GM12878 (cell line): ENCODE data around the gene ZNF302. TPM values are rescaled to one million over a fixed set of nuclear protein-coding genes. Genes with fewer than 3 reads are reported as not detected.

Experiments
- ATAC-seq: fragments of 200-7000 bp; cut with Tn5 transposase; 3 replicates; pipeline ENCODE4 v1.9.1; 2020; ENCODE audit warnings: mild to moderate bottlenecking, moderate library complexity
- BruUV-seq: library from RNA; stranded (reverse); fragments of 400-500 nt; replicated peaks from 2 replicates; lab custom pipeline; 2021; lab: Mats Ljungman, UMichigan
- CTCF ChIA-PET: fragments of 300-600 bp; sonication (Branson Sonifier 250); formaldehyde crosslinking; extraction: SDS; loops from one replicate; lab custom pipeline; 2021; ENCODE audit warnings: inconsistent platforms; lab: Yijun Ruan, JAX
- POLR2A ChIA-PET: fragments of 350-600 bp; formaldehyde crosslinking; extraction: SDS; loops from one replicate; lab custom pipeline; 2021; ENCODE audit warnings: inconsistent platforms; lab: Charles Lee
- RAD21 ChIA-PET: fragments of 300-600 bp; sonication (Branson Sonifier 250); formaldehyde crosslinking; loops from one replicate; lab custom pipeline; 2023; ENCODE audit warnings: antibody characterized with exemption; ENCODE audit not compliant: unreplicated experiment; lab: Charles Lee
- SMC1A ChIA-PET: fragments of 300-600 bp; sonication (Branson Sonifier 250); formaldehyde crosslinking; loops from one replicate; lab custom pipeline; 2023; ENCODE audit not compliant: unreplicated experiment, uncharacterized antibody; lab: Charles Lee
- DNase-seq: peaks from one replicate; pipeline ENCODE4 v3.0.0-alpha.2; 2011; ENCODE audit warnings: low read depth, low spot score
- FAIRE-seq: peaks from 3 replicates; lab custom pipeline; 2011; peaks lifted over from hg19 to GRCh38; lab: Jason Lieb, UNC
- H2AFZ ChIP-seq: 2 replicates; pipeline ENCODE4 v1.6.0; 2011; ENCODE audit warnings: low read depth, low read length, control low read depth; ENCODE audit not compliant: control insufficient read depth
- H3K27ac ChIP-seq: 2 replicates; pipeline ENCODE4 v1.5.1; 2011; ENCODE audit warnings: control low read depth; ENCODE audit not compliant: control insufficient read depth, insufficient read depth
- H3K27me3 ChIP-seq, 2 experiments: replicated peaks in 1 of 2; 2 replicates each; pipeline versions ENCODE4 v1.6.0 to v1.6.1; 2011; ENCODE audit warnings: low read length in 1 of 2; ENCODE audit not compliant: control insufficient read depth in 2 of 2, insufficient read depth in 2 of 2
- H3K36me3 ChIP-seq, 2 experiments: 2 replicates each; pipeline ENCODE4 v1.5.1; 2011; ENCODE audit warnings: low read length in 1 of 2; ENCODE audit not compliant: control insufficient read depth in 2 of 2, insufficient read depth in 2 of 2
- H3K4me1 ChIP-seq: 2 replicates; pipeline ENCODE4 v1.6.1; 2011; ENCODE audit warnings: mild to moderate bottlenecking, low read length, moderate library complexity, mixed read lengths; ENCODE audit not compliant: control insufficient read depth, insufficient read depth
- H3K4me2 ChIP-seq: 2 replicates; pipeline ENCODE4 v1.6.0; 2011; ENCODE audit warnings: control low read depth; ENCODE audit not compliant: control insufficient read depth, insufficient read depth
- H3K4me3 ChIP-seq: fragments of 200-600 bp; sonication (generic); 2 replicates; pipeline ENCODE4 v1.5.1; 2016
- H3K79me2 ChIP-seq: 2 replicates; pipeline ENCODE4 v1.6.0; 2011; ENCODE audit warnings: low read length; ENCODE audit not compliant: control insufficient read depth, insufficient read depth
- H3K9ac ChIP-seq: 2 replicates; pipeline ENCODE4 v1.8.0; 2011; ENCODE audit warnings: low read length, control low read depth, mixed read lengths; ENCODE audit not compliant: control insufficient read depth, insufficient read depth
- H3K9me3 ChIP-seq: replicated peaks from 3 replicates; pipeline ENCODE4 v1.5.1; 2011; ENCODE audit warnings: mild to moderate bottlenecking, low read length; ENCODE audit not compliant: control insufficient read depth, insufficient read depth
- H4K20me1 ChIP-seq: 2 replicates; pipeline ENCODE4 v1.6.0; 2011; ENCODE audit not compliant: control insufficient read depth, insufficient read depth
- BMI1 ChIP-seq: fragments of 450-650 bp; IDR thresholded peaks from 2 replicates; pipeline ENCODE4 v1.6.1; 2016; ENCODE audit warnings: mild to moderate bottlenecking, moderate library complexity, borderline replicate concordance
- CBFB ChIP-seq: IDR thresholded peaks from 2 replicates; pipeline ENCODE4 v1.6.1; 2016; ENCODE audit warnings: antibody characterized with exemption, low read depth
- CBX3 ChIP-seq: fragments of 200-600 bp; sonication (generic); IDR thresholded peaks from 2 replicates; pipeline ENCODE4 v1.6.1; 2016; ENCODE audit warnings: low read depth, borderline replicate concordance
- CBX5 ChIP-seq: sonication (generic); IDR thresholded peaks from 2 replicates; pipeline ENCODE4 v1.6.1; 2016; ENCODE audit warnings: low read depth, moderate library complexity, mild to moderate bottlenecking, inconsistent platforms
- CUX1 ChIP-seq: IDR thresholded peaks from 2 replicates; pipeline ENCODE4 v1.6.1; 2012; ENCODE audit warnings: improper control_type of control experiment, low read depth, low read length; ENCODE audit not compliant: insufficient replicate concordance
- EZH2 ChIP-seq: IDR thresholded peaks from 2 replicates; pipeline ENCODE4 v1.6.1; 2012; ENCODE audit warnings: low read depth, mild to moderate bottlenecking, control low read depth, inconsistent platforms, low read length, borderline replicate concordance; ENCODE audit not compliant: control insufficient read depth
- MTA3 ChIP-seq: IDR thresholded peaks from 2 replicates; pipeline ENCODE4 v1.6.1; 2012; ENCODE audit warnings: low read length, inconsistent platforms, borderline replicate concordance
- PRDM15 ChIP-seq: fragments of 450-650 bp; formaldehyde crosslinking; IDR thresholded peaks from 2 replicates; pipeline ENCODE4 v1.4.0; 2020; ENCODE audit warnings: mild to moderate bottlenecking, moderate library complexity
- TCF12 ChIP-seq: IDR thresholded peaks from 2 replicates; pipeline ENCODE4 v1.6.1; 2011; ENCODE audit warnings: low read depth, mild to moderate bottlenecking, low read length
- TCF7 ChIP-seq: IDR thresholded peaks from 2 replicates; pipeline ENCODE4 v1.6.1; 2014; ENCODE audit warnings: antibody characterized with exemption, borderline replicate concordance
- YY1 ChIP-seq: IDR thresholded peaks from 2 replicates; pipeline ENCODE4 v1.6.1; 2011; ENCODE audit warnings: low read depth, mild to moderate bottlenecking, low read length
- ZNF217 ChIP-seq: fragments of 450-650 bp; IDR thresholded peaks from 2 replicates; pipeline ENCODE4 v1.6.1; 2017; ENCODE audit warnings: antibody characterized with exemption, mild to moderate bottlenecking
- WGBS: methylation state at CpG from one replicate; pipeline ENCODE4 v1.1.6; 2016; ENCODE audit warnings: low lambda C conversion rate; ENCODE audit not compliant: insufficient replicate concordance, insufficient coverage; ENCODE audit errors: missing lambda C conversion rate; 5-methylcytosine and 5-hydroxymethylcytosine counted together
- in situ Hi-C: fragments of 300-500 bp; cut with MboI; formaldehyde crosslinking; loops from 9 replicates; pipeline ENCODE4 v1.14.3; 2018; ENCODE audit warnings: mixed read lengths
- intact Hi-C: fragments of 100-400 bp; cut with micrococcal nuclease; formaldehyde crosslinking; loops from one replicate; pipeline ENCODE4 v1.14.2; 2022; ENCODE audit not compliant: unreplicated experiment
- polyA plus RNA-seq, 11 experiments: library from polyadenylated mRNA; depleted of rRNA in 4 of 11; unstranded in 6 of 11; stranded (reverse) in 5 of 11; fragments of >200 nt; fragmentation: Nextera tagmentation in 4 of 11; fragmentation: Illumina TruSeq in 1 of 11; extraction: Ambion mirVana in 4 of 11; extraction: Trizol in 1 of 11; gene quantifications; 1 replicate in 1 of 11; 2 replicates in 10 of 11; pipeline versions ENCODE4 v1.2.1 to v1.2.3, GENCODE V29; 2011 to 2016; ENCODE audit warnings: inconsistent platforms in 2 of 11, missing spikeins in 2 of 11, low read depth in 1 of 11
- total RNA-seq, 4 experiments: library from RNA; depleted of rRNA in 3 of 4; stranded (reverse); fragments of >200 nt in 3 of 4; fragmentation: Illumina TruSeq in 1 of 4; extraction: Trizol in 1 of 4; gene quantifications; 2 replicates each; pipeline versions ENCODE4 v1.2.1 to v1.2.3, GENCODE V29; 2013 to 2021

ZNF302 gene
- total and polyA plus RNA-seq, 10 of the 15 experiments (the other 5 are each of a cell fraction or from before 2014, with no cell fraction given) = 8.4 to 35.4 (median 19.7) TPM

- no peaks in the 10 kb centered on the region for H3K79me2 ChIP-seq
- no peak overlapping the region for H2AFZ ChIP-seq
- WGBS = 80% methylated on average over 5 of the region's 5 CpGs
- in situ Hi-C loops (no loop called here), intact Hi-C loops (no loop called here)
- ChIA-PET CTCF (no interaction called here), SMC1A (no interaction called here), RAD21 (no interaction called here), POLR2A (no interaction called here)
- H3K27me3 ChIP-seq = no peaks in the 10 kb centered on the region
- peaks cover 20% of the 10 kb centered on the region; the same call in 2 of the 3 replicates for H3K9me3 ChIP-seq
- no TSS peak for BruUV-seq
- H4K20me1 ChIP-seq = no peaks in the 10 kb centered on the region
- no peak overlapping the region for H3K4me3 ChIP-seq
- H3K4me1 ChIP-seq = no peaks in the 10 kb centered on the region
- H3K9ac ChIP-seq = no peak overlapping the region
- ATAC-seq (no peak), DNase-seq (no peak), FAIRE-seq (no peak)
- no peak overlapping the region for H3K27ac ChIP-seq
- H3K4me2 ChIP-seq = no peak overlapping the region
- H3K36me3 ChIP-seq = peaks cover 0 to 11% of the 10 kb centered on the region in 2 experiments; a peak in 2 of 4 replicates
- no peak for TF ChIP-seq CBX3
- no peak for TF ChIP-seq MTA3
- TF ChIP-seq TCF7 = no peak
- no peak for TF ChIP-seq CBX5
- no peak for TF ChIP-seq TCF12
- no peak for TF ChIP-seq CBFB
- TF ChIP-seq EZH2 = no peak
- no peak for TF ChIP-seq CUX1
- TF ChIP-seq ZNF217 = no peak
- TF ChIP-seq YY1 = no peak
- no peak for TF ChIP-seq BMI1
- no peak for TF ChIP-seq PRDM15 (CRISPR knock-in tag)
Measured at GRCh38 chr19:34686455-34686854, 9.0 kb downstream of the ZNF302 start.
